SU-DHL-6 (cell line): ENCODE measurements around the gene OSBP2.

ENCODE experiments used
- EZH2phosphoT487 ChIP-seq: fragments of 200-600 bp; sonication (generic), shearing (Covaris generic); conservative IDR thresholded peaks from 2 replicates; pipeline ENCODE4 v1.6.1; 2018; ENCODE audit warnings: mild to moderate bottlenecking, antibody characterized with exemption, low read length, moderate library complexity, mixed read lengths
- TF ChIP-seq, protein P1 (sequence below): fragments of 200-600 bp; sonication (generic); IDR thresholded peaks from one replicate; pipeline ENCODE4 v1.5.1; 2017; ENCODE audit warnings: antibody characterized with exemption, mild to moderate bottlenecking, low read length, moderate library complexity; ENCODE audit not compliant: insufficient read depth, poor library complexity, severe bottlenecking

DNA sequence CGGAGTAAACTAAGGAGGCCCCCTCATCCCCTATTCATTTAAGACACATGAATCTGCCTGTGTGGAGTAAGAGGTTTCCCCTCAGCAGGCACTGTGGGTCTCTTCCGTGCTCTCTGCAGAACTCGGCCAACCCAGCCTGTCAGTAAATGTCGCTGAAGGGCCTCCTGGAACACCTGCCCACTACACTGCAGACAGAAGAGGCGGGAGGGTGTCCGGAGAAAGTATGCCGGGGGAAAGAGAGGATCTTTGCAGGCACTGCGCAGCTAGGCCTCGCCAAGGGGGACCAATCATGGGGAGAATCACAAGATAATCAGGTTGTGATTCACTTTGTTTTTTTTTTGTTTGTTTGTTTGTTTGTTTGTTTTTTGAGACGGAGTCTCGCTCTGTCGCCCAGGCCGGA lies 163.1 kb downstream of the OSBP2 start:
- TF ChIP-seq, protein P1, sequence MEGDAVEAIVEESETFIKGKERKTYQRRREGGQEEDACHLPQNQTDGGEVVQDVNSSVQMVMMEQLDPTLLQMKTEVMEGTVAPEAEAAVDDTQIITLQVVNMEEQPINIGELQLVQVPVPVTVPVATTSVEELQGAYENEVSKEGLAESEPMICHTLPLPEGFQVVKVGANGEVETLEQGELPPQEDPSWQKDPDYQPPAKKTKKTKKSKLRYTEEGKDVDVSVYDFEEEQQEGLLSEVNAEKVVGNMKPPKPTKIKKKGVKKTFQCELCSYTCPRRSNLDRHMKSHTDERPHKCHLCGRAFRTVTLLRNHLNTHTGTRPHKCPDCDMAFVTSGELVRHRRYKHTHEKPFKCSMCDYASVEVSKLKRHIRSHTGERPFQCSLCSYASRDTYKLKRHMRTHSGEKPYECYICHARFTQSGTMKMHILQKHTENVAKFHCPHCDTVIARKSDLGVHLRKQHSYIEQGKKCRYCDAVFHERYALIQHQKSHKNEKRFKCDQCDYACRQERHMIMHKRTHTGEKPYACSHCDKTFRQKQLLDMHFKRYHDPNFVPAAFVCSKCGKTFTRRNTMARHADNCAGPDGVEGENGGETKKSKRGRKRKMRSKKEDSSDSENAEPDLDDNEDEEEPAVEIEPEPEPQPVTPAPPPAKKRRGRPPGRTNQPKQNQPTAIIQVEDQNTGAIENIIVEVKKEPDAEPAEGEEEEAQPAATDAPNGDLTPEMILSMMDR, result no peak
- TF ChIP-seq EZH2phosphoT487, result no peak
